ENCODE measurements around the gene PLIN1. TPM values are rescaled to one million over a fixed set of nuclear protein-coding genes. Genes with fewer than 3 reads are reported as not detected.

Gene PLIN1
- total RNA-seq, 1 experiment from 2014 or later: 0.30 TPM

DNA sequence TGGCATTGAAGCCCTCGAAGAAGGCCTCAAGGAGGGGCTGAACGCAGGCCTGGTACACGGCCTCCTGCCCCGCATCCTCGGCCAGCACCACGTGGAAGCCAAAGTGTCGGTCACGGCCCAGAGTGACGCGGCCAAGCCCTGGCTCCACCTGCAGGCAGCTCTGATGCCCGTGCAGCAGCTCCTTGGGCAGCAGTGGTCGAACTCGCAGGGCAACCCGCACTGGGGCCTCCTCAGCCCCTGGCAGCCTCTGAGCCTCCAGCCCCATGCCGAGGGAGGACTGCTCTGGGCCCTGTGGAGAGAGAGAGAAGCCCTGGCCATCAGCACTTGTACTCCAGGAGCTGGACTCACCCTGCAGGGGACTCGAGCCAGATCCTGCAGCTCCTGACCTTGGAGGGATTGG is 26.5 kb downstream of the PLIN1 start:
- POLR2A ChIA-PET (ENCODE audit: low non-redundant PET): no interaction called here
- H3K27me3 ChIP-seq (replicated peaks; ENCODE audit: insufficient read depth, low read depth, low read length, poor library complexity): no peaks in the 10 kb centered on the region
- no peaks in the 10 kb centered on the region for H3K36me3 ChIP-seq (ENCODE audit: insufficient read depth, low read length, poor library complexity, severe bottlenecking)
- BruUV-seq (replicated peaks): no TSS peak
- no peak for DNase-seq (ENCODE audit: low spot score)
- no peaks in the 10 kb centered on the region for H3K9me3 ChIP-seq (ENCODE audit: low read depth, low read length, poor library complexity, severe bottlenecking)
- H3K4me1 ChIP-seq (ENCODE audit: insufficient read depth, low read length, poor library complexity, severe bottlenecking): no peaks in the 10 kb centered on the region
- no peak overlapping the region for H3K4me3 ChIP-seq (ENCODE audit: low read depth, low read length, poor library complexity, severe bottlenecking)
- CTCF ChIA-PET: no interaction called here
- TF ChIP-seq EZH2 (IDR thresholded peaks at IDR 0.05; ENCODE audit: borderline replicate concordance, low read depth, low read length, poor library complexity, severe bottlenecking): no peak
- TF ChIP-seq, protein P1, sequence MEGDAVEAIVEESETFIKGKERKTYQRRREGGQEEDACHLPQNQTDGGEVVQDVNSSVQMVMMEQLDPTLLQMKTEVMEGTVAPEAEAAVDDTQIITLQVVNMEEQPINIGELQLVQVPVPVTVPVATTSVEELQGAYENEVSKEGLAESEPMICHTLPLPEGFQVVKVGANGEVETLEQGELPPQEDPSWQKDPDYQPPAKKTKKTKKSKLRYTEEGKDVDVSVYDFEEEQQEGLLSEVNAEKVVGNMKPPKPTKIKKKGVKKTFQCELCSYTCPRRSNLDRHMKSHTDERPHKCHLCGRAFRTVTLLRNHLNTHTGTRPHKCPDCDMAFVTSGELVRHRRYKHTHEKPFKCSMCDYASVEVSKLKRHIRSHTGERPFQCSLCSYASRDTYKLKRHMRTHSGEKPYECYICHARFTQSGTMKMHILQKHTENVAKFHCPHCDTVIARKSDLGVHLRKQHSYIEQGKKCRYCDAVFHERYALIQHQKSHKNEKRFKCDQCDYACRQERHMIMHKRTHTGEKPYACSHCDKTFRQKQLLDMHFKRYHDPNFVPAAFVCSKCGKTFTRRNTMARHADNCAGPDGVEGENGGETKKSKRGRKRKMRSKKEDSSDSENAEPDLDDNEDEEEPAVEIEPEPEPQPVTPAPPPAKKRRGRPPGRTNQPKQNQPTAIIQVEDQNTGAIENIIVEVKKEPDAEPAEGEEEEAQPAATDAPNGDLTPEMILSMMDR (conservative IDR thresholded peaks at IDR 0.05; ENCODE audit: low read depth, low read length): no peak
- H3K27ac ChIP-seq (ENCODE audit: low read depth, low read length, poor library complexity, severe bottlenecking): no peak overlapping the region
- intact Hi-C loops (cut with micrococcal nuclease; ENCODE audit: unreplicated experiment): no loop called here

DNA sequence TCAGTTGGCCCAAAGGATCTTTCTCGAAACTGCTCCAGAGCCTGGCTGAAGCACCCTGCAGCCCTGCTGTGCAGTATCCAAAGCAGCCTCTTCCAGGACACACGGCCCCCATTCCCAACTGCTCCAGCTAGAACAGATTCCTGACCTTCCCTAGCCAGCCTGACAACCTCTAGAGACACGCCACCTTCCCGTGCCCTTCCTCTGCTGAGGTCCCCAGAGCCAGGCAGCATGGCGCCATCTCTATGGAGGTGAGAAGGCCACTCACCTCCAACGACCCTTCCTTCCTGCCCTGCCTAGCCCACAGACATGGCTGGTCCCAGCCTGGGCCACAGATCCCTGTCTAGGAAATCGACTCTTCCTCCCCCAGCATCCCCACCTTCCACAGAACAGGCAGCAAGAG is 27.0 kb downstream of the PLIN1 start:
- H3K36me3 ChIP-seq (ENCODE audit: insufficient read depth, low read length, poor library complexity, severe bottlenecking): no peaks in the 10 kb centered on the region
- no TSS peak for BruUV-seq (replicated peaks)

GRCh38 chr15:89649716-89650115 is 29.5 kb downstream of the PLIN1 start:
- H3K9me3 ChIP-seq (ENCODE audit: low read depth, low read length, poor library complexity, severe bottlenecking): no peaks in the 10 kb centered on the region
- no peak overlapping the region for H3K27ac ChIP-seq (ENCODE audit: low read depth, low read length, poor library complexity, severe bottlenecking)
- no peak for DNase-seq (ENCODE audit: low spot score)
- TF ChIP-seq, protein P1 (conservative IDR thresholded peaks at IDR 0.05; ENCODE audit: low read depth, low read length): no peak
- no peak for TF ChIP-seq EZH2 (IDR thresholded peaks at IDR 0.05; ENCODE audit: borderline replicate concordance, low read depth, low read length, poor library complexity, severe bottlenecking)
- H3K4me1 ChIP-seq (ENCODE audit: insufficient read depth, low read length, poor library complexity, severe bottlenecking): no peaks in the 10 kb centered on the region
- intact Hi-C loops (cut with micrococcal nuclease; ENCODE audit: unreplicated experiment): no loop called here
- no peaks in the 10 kb centered on the region for H3K27me3 ChIP-seq (replicated peaks; ENCODE audit: insufficient read depth, low read depth, low read length, poor library complexity)
- BruUV-seq (replicated peaks): no TSS peak
- CTCF ChIA-PET: no interaction called here
- POLR2A ChIA-PET (ENCODE audit: low non-redundant PET): no interaction called here
- no peak overlapping the region for H3K4me3 ChIP-seq (ENCODE audit: low read depth, low read length, poor library complexity, severe bottlenecking)
- no peaks in the 10 kb centered on the region for H3K36me3 ChIP-seq (ENCODE audit: insufficient read depth, low read length, poor library complexity, severe bottlenecking)

More for the DNA sequence above, 27.0 kb downstream of the PLIN1 start:
- Histone ChIP-seq H3K4me3 (ENCODE audit: low read depth, low read length, poor library complexity, severe bottlenecking) (no peak overlapping the region), H3K27me3 (replicated peaks; ENCODE audit: insufficient read depth, low read depth, low read length, poor library complexity) (no peaks in the 10 kb centered on the region), H3K27ac (ENCODE audit: low read depth, low read length, poor library complexity, severe bottlenecking) (no peak overlapping the region), H3K4me1 (ENCODE audit: insufficient read depth, low read length, poor library complexity, severe bottlenecking) (no peaks in the 10 kb centered on the region), H3K9me3 (ENCODE audit: low read depth, low read length, poor library complexity, severe bottlenecking) (no peaks in the 10 kb centered on the region)
- no peak for TF ChIP-seq EZH2 (IDR thresholded peaks at IDR 0.05; ENCODE audit: borderline replicate concordance, low read depth, low read length, poor library complexity, severe bottlenecking)
- TF ChIP-seq, protein P1 (conservative IDR thresholded peaks at IDR 0.05; ENCODE audit: low read depth, low read length): no peak
- no peak for DNase-seq (ENCODE audit: low spot score)
- intact Hi-C loops (cut with micrococcal nuclease; ENCODE audit: unreplicated experiment): no loop called here
- ChIA-PET CTCF (no interaction called here), POLR2A (ENCODE audit: low non-redundant PET) (no interaction called here)
